Tibial nerve (tissue), 4 donors: ENCODE data around the gene KLHL7. TPM values are rescaled to one million over a fixed set of nuclear protein-coding genes. Genes with fewer than 3 reads are reported as not detected.
A peak's percentile ranks its signal among the peaks of the same experiment; 100 is the strongest.
"Not testable (repeated sequence)": the region's sequence is repeated elsewhere in the genome, so short reads cannot be mapped to it uniquely, and the experiment has no call there.

Source experiments
- DNase-seq, 2 donors: peaks; one replicate each; pipeline ENCODE4 v3.0.0-alpha.2; 2019; ENCODE audit warnings: low spot score in 2 of 2
- H3K27ac ChIP-seq, 4 donors: fragments of 200-600 bp; sonication (generic) in 3 of 4; one replicate each; pipeline ENCODE4 v1.5.1; 2017 to 2019; ENCODE audit warnings: mild to moderate bottlenecking in 1 of 4
- H3K27me3 ChIP-seq, 2 donors: fragments of 200-600 bp; sonication (generic) in 1 of 2; one replicate each; pipeline versions ENCODE4 v1.5.1 to v1.6.0; 2017 to 2019
- H3K36me3 ChIP-seq, 3 donors: fragments of 200-600 bp; sonication (generic); one replicate each; pipeline ENCODE4 v1.5.1; 2018 to 2019
- H3K4me1 ChIP-seq, 4 donors: fragments of 200-600 bp; sonication (generic) in 3 of 4; one replicate each; pipeline ENCODE4 v1.5.1; 2017 to 2019
- H3K4me3 ChIP-seq, 4 donors: fragments of 200-600 bp; sonication (generic) in 3 of 4; one replicate each; pipeline ENCODE4 v1.5.1; 2017 to 2019; ENCODE audit warnings: mild to moderate bottlenecking in 1 of 4, moderate library complexity in 1 of 4
- H3K9me3 ChIP-seq, 4 donors: fragments of 200-600 bp; sonication (generic) in 3 of 4; one replicate each; pipeline ENCODE4 v1.5.1; 2017 to 2019
- EP300 ChIP-seq, 2 donors: sonication (generic); formaldehyde crosslinking; IDR thresholded peaks; one replicate each; pipeline ENCODE4 v1.6.1; 2017; ENCODE audit warnings: antibody characterized with exemption in 2 of 2, mild to moderate bottlenecking in 1 of 2
- POLR2A ChIP-seq, 2 donors: fragments of 450-650 bp; IDR thresholded peaks; one replicate each; pipeline ENCODE4 v1.6.1; 2017; ENCODE audit warnings: antibody characterized with exemption in 2 of 2, mild to moderate bottlenecking in 2 of 2, moderate library complexity in 2 of 2
- WGBS, 2 donors: methylation state at CpG; one replicate each; pipeline ENCODE4 v1.1.5; 2018; 5-methylcytosine and 5-hydroxymethylcytosine counted together
- total RNA-seq, 4 donors: library from RNA; depleted of rRNA; stranded (reverse); fragments of >200 nt; gene quantifications; one replicate each; pipeline ENCODE4 v1.1.0, GENCODE V29; 2016
- TF ChIP-seq, protein P1 (sequence below), 5 experiments: fragments of 200-600 bp in 3 of 5; fragments of 450-650 bp in 2 of 5; sonication (generic) in 3 of 5; IDR thresholded peaks; one replicate each; pipeline ENCODE4 v1.5.1; 2016 to 2019; ENCODE audit warnings: antibody characterized with exemption in 5 of 5, mild to moderate bottlenecking in 3 of 5, moderate library complexity in 2 of 5

The KLHL7 gene
- total RNA-seq, 4 donors from 2014 or later = 26.0 to 83.3 (median 35.3) TPM

- Histone ChIP-seq H3K4me3 (peak overlapping the region in 1 of 4 donors; percentile 83), H3K27ac (peak overlapping the region in 1 of 4 donors; percentile 92), H3K4me1 (peaks cover 0 to 31% (median 14%) of the 10 kb centered on the region in 4 donors), H3K36me3 (peaks cover 0 to 26% (median 5%) of the 10 kb centered on the region in 3 donors), H3K27me3 (no peaks in the 10 kb centered on the region), H3K9me3 (no peaks in the 10 kb centered on the region)
- no peak for TF ChIP-seq POLR2A (IDR thresholded peaks at IDR 0.05)
- TF ChIP-seq, protein P1, sequence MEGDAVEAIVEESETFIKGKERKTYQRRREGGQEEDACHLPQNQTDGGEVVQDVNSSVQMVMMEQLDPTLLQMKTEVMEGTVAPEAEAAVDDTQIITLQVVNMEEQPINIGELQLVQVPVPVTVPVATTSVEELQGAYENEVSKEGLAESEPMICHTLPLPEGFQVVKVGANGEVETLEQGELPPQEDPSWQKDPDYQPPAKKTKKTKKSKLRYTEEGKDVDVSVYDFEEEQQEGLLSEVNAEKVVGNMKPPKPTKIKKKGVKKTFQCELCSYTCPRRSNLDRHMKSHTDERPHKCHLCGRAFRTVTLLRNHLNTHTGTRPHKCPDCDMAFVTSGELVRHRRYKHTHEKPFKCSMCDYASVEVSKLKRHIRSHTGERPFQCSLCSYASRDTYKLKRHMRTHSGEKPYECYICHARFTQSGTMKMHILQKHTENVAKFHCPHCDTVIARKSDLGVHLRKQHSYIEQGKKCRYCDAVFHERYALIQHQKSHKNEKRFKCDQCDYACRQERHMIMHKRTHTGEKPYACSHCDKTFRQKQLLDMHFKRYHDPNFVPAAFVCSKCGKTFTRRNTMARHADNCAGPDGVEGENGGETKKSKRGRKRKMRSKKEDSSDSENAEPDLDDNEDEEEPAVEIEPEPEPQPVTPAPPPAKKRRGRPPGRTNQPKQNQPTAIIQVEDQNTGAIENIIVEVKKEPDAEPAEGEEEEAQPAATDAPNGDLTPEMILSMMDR (IDR thresholded peaks at IDR 0.05) = no peak
- TF ChIP-seq EP300 (IDR thresholded peaks at IDR 0.05) = no peak
- no peak for DNase-seq
- WGBS, 2 donors = 91 to 92% methylated on average over 20 of the region's 20 CpGs
Observed at GRCh38 chr7:23183279-23184012, 77.9 kb downstream of the KLHL7 start.

GRCh38 chr7:23184291-23184690 lies 78.7 kb downstream of the KLHL7 start:
- Histone ChIP-seq H3K4me1 (peaks cover 0 to 31% (median 14%) of the 10 kb centered on the region in 4 donors), H3K9me3 (no peaks in the 10 kb centered on the region)
- WGBS, 2 donors = 76 to 84% methylated on average over 1 of the region's 1 CpG

DNA sequence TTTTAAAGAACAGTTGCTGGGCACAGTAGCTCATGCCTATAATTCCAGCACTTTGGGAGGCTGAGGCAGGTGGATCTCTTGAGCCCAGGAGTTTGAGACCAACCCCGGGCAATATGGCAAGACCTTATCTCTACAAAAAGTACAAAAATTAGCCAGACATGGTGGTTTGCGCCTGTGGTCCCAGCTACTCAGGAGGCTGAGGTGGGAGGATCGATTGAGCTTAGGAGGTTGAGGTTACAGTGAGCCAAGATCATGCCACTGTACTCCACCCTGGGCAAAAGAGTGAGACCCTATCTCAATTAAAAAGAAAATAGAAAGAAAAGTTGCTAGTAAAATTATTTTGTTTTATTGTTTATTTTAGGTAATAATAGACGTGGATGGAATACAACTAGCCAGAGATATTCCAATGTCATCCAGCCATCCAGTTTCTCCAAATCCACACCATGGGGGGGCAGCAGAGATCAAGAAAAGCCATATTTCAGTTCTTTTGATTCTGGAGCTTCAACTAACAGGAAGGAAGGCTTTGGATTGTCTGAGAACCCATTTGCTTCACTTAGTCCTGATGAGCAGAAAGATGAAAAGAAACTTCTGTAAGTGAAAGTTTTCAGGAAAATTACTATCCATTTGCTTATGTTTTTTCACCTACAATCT lies 79.2 kb downstream of the KLHL7 start:
- TF ChIP-seq EP300 (IDR thresholded peaks at IDR 0.05) = no peak
- TF ChIP-seq, protein P1 (IDR thresholded peaks at IDR 0.05) = peak; percentile 29 to 53 (median 33)
- no peak for TF ChIP-seq POLR2A (IDR thresholded peaks at IDR 0.05)
- no peak overlapping the region for H3K27ac ChIP-seq
- H3K4me1 ChIP-seq = peaks cover 0 to 31% (median 14%) of the 10 kb centered on the region in 4 donors
- DNase-seq = peak; percentile 38 to 88
- 71 to 73% methylated on average over 4 of the region's 4 CpGs for WGBS, 2 donors
- H3K36me3 ChIP-seq = peaks cover 0 to 40% (median 5%) of the 10 kb centered on the region in 3 donors
- H3K27me3 ChIP-seq = no peaks in the 10 kb centered on the region
- no peaks in the 10 kb centered on the region for H3K9me3 ChIP-seq
- no peak overlapping the region for H3K4me3 ChIP-seq

More at GRCh38 chr7:23184291-23184690, 78.7 kb downstream of the KLHL7 start:
- Histone ChIP-seq H3K27ac (no peak overlapping the region), H3K27me3 (no peaks in the 10 kb centered on the region), H3K4me3 (no peak overlapping the region), H3K36me3 (peaks cover 0 to 34% (median 5%) of the 10 kb centered on the region in 3 donors)
- TF ChIP-seq EP300 (IDR thresholded peaks at IDR 0.05) (no peak), POLR2A (IDR thresholded peaks at IDR 0.05) (no peak)
- TF ChIP-seq, protein P1 (IDR thresholded peaks at IDR 0.05) = no peak
- no peak for DNase-seq

GRCh38 chr7:23185980-23186379 lies 80.4 kb downstream of the KLHL7 start:
- Histone ChIP-seq H3K9me3 (no peaks in the 10 kb centered on the region), H3K36me3 (peaks cover 0 to 51% (median 5%) of the 10 kb centered on the region in 3 donors), H3K27me3 (no peaks in the 10 kb centered on the region), H3K27ac (no peak overlapping the region), H3K4me3 (no peak overlapping the region), H3K4me1 (peaks cover 0 to 29% (median 13%) of the 10 kb centered on the region in 4 donors)
- no peak for DNase-seq
- TF ChIP-seq, protein P1 (IDR thresholded peaks at IDR 0.05) = no peak
- no peak for TF ChIP-seq EP300 (IDR thresholded peaks at IDR 0.05)
- TF ChIP-seq POLR2A (IDR thresholded peaks at IDR 0.05) = no peak
- 69 to 73% methylated on average over 1 of the region's 1 CpG for WGBS, 2 donors

DNA sequence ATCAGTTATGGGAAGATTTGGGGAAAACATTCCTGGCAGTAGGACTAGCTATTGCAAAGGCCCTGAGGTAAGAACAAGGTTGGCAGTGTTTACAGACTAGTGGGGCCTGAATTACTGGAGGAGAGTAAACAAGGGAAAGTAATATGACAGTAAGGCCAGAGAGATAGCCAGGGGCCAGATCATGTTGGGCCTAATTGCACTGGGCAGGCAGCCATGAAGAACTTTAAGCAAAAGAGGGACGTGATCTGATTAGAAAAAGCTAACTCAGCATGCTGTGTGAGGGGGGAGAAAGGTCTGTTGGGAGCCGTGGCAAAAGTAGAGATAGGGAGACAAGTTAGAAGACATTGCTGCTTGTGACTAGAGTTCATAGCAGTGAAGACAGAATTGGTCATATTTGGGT lies 85.4 kb downstream of the KLHL7 start:
- Histone ChIP-seq H3K36me3 (peaks cover 5 to 86% (median 7%) of the 10 kb centered on the region in 3 donors), H3K9me3 (no peaks in the 10 kb centered on the region), H3K4me3 (no peak overlapping the region), H3K4me1 (no peaks in the 10 kb centered on the region), H3K27ac (no peak overlapping the region), H3K27me3 (no peaks in the 10 kb centered on the region)
- WGBS, 2 donors = 56 to 76% methylated on average over 2 of the region's 2 CpGs
- TF ChIP-seq EP300 (IDR thresholded peaks at IDR 0.05) = no peak
- TF ChIP-seq POLR2A (IDR thresholded peaks at IDR 0.05) = no peak
- TF ChIP-seq, protein P1 (IDR thresholded peaks at IDR 0.05) = no peak
- DNase-seq = no peak

DNA sequence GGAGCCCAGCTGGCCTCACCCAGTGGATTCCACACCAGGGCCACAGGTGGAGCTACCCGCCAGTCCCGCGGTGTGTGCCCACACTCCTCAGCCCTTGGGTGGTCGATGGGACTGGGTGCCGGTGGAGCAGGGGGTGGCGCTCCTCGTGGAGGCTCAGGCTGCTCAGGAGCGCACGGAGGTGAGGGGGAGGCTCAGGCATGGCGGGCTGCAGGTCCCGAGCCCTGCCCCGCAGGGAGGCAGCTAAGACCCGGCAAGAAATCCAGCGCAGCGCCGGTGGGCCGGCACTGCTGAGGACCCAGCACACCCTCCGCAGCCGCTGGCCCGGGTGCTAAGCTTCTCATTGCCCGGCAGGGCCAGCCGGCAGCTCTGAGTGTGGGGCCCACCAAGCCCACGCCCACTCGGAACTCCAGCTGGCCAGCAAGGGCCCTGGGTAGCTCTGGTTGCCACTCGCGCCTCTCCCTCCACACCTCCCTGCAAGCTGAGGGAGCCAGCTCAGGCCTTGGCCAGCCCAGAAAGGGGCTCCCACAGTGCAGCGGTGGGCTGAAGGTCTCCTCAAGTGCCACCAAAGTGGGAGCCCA lies 88.2 kb downstream of the KLHL7 start:
- H3K36me3 ChIP-seq = peaks cover 0 to 86% (median 7%) of the 10 kb centered on the region in 3 donors
- H3K27me3 ChIP-seq, H3K27ac ChIP-seq, H3K9me3 ChIP-seq, H3K4me3 ChIP-seq, DNase-seq, H3K4me1 ChIP-seq: not testable (repeated sequence)
- 95 to 99% methylated on average over 19 to 23 of the region's 27 CpGs for WGBS, 2 donors
